ENCODE data around the gene LENG8.

The LENG8 gene

DNA sequence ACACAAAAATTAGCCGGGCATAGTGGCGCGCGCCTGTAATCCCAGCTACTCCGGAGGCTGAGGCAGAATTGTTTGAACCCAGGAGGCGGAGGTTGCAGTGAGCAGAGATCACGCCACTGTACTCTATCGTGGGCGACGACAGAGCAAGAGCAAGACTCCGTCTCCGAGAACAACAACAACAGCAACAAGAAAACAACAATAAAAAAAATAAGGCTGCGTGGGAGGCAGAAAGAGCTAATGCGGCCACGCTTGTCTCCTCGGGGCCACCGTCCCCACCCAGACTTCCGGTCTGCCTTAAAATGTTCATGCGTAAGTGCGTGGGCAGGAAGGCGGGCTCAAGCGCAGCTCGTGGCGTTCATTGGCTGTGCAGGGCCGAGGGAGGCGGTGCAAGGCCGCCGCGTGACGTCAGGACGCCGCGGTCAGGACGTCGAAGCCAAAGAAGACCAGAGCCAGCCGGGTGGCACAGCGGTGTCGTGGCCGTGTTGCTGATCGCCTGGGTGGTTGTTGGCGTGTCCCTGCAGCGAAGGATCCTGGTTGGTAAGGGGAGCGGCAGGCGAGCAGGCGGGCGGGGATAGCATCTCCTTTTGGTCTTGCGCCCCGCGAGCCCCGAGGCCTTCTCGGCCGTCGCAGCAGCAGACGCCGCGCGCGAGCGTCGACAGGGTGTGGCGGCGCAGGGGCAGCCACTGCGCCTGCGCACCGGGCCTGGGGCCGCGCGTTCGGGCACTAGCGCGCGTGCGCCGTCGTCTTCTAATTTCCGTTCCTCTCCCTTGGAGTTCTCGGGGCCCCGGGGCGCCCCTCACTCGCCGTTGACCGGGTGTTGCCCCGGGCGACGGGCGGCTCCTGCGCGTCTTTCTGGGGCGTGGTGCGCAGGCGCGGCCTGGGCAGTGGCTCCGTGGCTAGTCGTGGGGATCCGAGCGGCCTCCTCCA, at the start of gene LENG8:
Gene LENG8 (plus strand): TSS at position 426 of the 927 bp plus-strand sequence. CDS start 2,146 bp downstream, outside the sequence.
- peak; percentile 97 for DNase-seq

- no peak for DNase-seq
Measured at GRCh38 chr19:54400913-54401312, 48.1 kb upstream of the LENG8 start.

GRCh38 chr19:54403054-54403453, 45.9 kb upstream of the LENG8 start:
- DNase-seq = no peak

DNA sequence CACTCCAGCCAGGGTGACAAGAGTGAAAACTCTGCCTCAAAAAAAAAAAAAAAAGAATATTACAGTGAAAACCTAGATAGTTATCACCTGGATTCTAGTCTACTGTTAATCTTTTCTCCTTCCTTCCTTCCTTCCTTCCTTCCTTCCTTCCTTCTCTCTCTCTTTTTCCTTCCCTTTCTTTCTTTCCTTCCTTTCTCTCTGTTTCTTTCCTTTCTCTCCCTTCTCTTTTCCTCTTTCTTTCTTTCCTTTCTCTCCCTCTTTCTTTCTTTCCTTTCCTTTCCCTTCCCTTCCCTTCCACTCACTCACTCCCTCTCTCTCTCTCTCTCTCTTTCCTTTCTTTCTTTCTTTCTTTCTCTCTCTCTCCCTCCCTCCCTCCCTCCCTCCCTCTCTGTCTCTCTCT, 43.4 kb upstream of the LENG8 start:
- no peak for DNase-seq

DNA sequence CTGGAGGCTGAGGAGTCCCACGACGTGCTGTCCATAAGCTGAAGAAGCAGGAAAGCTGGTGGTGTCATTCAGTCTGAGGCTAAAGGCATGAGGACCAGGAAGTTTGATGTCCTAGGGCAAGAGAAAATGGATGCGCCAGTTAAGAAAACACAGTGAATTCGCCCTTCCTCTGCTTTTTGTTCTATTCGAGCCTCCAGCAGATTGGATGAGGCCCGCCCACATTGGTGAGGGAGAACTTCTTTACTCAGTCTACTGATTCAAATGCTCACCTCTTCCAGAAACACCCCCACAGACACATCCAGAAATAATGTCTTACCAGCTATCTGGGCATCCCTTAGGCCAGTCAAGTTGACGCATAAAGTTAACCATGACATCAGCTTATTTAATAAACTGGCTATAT, 41.2 kb upstream of the LENG8 start:
- no peak for DNase-seq

DNA sequence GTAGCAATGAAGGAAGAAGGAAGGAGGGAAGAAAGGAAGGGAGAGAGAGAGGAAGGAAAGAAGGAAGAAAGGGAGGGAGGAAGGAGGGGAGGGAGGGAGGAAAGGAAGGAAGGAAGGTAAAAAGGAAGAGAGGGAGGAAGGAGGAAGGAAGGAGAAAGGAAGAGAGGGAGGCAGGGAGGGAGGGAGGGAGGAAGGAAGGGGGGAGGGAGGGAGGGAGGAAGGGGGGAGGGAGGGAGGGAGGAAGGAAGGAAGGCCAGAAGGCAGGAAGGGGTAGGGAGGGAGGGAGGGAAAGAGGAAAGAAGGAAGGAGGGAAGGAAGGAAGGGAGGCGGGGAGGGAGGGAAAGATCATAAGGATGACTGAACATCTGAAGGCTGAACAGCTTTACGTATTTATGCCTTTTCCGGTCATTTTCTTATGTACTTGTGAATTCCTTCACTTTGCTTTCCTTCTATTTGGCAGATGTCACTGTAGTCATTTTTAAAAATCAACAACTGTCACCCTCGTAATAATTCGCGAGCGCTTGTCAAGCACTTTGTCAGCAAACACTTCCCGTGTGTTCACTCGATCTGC, 40.5 kb upstream of the LENG8 start:
- no peak for DNase-seq

DNA sequence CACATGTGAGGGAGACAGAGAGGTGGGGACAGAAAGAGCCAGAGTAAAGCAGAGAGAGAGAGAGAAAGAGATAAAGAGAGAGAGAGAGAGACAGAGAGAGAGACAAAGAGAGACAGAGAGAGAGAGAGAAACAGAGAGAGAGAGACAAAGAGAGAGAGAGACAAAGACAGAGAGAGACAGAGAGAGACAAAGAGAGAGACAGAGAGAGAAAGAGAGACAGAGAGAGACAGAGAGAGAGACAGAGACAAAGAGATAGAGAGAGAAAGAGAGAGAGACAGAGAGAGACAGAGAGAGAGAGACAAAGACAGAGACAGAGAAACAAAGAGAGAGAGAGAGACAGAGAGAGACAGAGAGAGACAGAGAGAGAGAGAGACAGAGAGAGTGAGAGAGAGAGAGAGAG, 38.0 kb upstream of the LENG8 start:
- DNase-seq = no peak

DNA sequence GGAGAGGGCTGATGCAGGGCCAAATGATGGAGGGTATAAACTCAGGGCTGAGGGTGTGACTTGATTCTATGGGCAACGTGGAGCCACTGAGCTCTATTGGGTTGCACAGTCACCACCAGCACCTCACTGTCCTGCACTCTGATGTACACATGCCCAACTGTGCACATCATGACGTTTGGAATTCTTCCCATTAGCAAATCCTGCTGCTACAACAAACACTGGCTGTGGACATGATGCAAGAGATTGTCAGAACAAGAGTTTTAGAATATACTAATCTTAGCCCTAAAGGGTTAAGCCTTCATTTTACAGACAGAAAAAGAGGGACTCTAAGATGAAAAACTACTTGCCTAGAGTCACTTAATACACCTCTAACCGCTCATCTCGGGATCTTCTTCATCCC, 36.1 kb upstream of the LENG8 start:
- DNase-seq = no peak

DNA sequence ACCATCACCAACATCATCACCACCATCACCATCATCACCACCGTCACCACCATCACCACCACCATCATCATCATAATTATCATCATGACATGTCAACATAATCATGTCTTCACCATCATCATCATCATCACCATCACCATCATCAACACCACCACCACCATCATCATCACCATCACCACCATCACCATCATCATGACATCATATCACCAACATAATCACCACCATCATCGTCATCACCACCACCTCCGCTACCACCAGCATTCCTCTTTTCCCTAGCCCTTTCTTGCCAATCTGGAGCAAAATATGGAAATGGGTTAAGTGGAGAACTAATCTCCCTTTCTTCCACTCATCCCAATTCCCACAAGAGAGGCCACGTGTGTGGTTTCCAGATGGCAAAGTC, 34.8 kb upstream of the LENG8 start:
- no peak for DNase-seq

DNA sequence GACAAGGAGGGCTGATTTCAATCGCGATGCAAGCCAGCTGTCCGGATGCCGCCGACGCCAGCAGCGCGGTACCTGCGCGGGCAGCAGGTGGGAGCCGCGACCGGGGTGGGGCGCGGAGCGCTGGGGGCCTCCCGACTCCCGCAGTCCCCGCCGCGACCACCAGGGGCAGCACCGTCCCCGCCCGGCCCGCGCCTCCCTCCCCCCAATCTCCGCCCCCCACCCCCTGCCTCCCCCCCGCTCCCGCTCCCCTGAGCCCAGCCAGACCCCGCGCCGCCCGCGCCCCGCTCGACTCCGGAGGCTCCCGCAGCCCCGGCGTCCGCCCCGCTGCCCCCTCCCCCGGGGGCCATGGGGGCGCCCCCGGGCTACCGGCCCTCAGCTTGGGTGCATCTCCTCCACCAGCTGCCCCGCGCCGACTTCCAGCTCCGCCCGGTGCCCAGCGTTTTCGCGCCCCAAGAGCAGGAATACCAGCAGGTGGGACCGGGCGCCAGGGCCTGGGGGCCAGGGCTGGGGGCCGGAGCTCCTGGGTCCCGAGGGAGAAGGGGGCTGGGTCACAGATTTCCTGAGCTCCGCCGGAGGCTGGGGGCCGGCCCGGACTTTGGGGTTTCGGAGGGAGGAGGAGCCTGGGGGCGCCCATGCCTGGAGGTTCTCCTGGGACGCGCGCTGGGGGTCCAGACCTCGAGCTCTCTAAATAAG, 33.6 kb upstream of the LENG8 start, which contains the start of gene TTYH1:
Gene TTYH1 (plus strand): TSS at position 257 of the 693 bp plus-strand sequence. CDS start 89 bp downstream, at position 346.
- DNase-seq = peak; percentile 22

GRCh38 chr19:54415901-54416673, 32.9 kb upstream of the LENG8 start:
- DNase-seq = no peak

- DNase-seq = no peak
Measured at GRCh38 chr19:54416695-54417491, 32.1 kb upstream of the LENG8 start.

GRCh38 chr19:54418030-54418929, 30.7 kb upstream of the LENG8 start:
- no peak for DNase-seq

DNA sequence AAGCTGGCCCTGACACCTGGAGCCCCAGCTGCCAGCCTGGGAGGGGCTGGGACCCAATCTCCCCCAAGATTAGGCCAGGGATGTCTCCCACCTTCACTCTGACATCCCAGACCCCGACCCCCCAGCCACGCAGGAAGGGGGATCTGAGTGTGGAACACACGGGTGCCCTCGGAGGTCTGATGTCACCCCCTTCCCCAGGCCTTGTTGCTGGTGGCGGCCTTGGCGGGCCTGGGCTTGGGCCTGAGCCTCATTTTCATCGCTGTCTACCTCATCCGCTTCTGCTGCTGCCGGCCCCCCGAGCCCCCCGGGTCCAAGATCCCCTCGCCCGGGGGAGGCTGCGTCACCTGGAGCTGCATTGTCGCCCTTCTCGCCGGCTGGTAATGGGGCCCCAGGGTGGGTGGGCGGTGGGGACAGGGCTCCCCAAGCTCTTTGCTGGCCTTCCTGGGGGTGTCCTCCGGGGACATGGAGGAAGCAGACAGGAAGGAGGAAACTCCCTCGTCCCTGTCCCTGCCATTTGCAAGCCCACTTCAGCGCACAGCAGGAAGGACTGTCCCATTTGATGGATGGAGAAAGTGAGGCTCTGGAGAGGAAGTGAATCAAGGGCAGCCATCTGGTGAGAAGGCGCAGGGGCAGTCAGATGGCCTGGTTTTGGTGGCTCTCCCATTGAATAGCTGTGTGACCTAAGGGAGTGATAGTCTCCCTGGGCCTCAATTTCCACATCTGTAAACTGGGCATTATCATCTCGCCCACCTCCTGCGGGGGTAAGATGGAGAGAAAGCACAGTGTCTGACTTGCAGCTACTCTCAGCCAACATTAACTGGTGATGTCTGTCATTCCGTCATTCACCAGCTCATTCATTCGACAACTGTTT, 29.8 kb upstream of the LENG8 start:
- no peak for DNase-seq

GRCh38 chr19:54420068-54420382, 29.0 kb upstream of the LENG8 start:
- DNase-seq = no peak

DNA sequence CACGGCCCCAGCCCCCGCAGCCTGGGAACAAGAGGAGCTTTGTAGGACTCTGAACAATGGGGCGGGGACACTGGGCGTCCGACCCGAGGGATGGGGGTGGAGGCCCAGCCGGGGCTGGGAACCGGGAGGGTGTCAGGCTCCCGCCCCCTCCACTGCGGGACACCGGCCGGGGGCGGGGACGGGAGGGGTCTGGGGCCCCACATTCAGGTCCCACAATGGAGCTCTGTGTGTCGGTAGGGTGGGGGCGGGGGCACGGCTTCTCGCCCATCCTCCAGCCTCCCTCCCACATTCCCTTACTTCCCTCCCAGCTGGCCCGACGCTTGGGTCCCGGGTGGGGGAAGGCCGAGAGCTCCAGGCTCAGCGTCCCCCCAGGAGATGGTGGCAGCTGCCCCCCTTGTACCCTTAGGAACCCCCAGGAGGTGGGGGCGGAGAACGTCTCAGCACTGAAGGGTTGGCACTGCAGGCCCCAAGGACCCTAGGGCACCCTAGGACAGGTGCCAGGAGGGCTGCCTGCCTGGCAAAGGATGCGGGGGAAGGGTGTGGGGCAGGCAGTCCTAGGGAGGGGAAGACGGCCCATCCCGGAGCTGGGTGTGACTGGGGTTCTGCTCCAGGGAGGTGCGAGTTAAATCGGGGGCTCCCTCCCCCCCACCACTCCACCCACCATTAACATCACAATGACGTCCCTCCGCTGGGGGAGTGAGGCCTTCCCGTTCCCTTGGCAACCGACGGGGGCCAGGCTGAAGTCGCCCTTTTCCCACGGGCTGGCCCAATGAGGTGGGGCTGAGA, 28.4 kb upstream of the LENG8 start:
- DNase-seq = no peak

- DNase-seq = no peak
Measured at GRCh38 chr19:54421169-54421516, 27.9 kb upstream of the LENG8 start.

- no peak for DNase-seq
Measured at GRCh38 chr19:54421521-54421920, 27.5 kb upstream of the LENG8 start.

DNA sequence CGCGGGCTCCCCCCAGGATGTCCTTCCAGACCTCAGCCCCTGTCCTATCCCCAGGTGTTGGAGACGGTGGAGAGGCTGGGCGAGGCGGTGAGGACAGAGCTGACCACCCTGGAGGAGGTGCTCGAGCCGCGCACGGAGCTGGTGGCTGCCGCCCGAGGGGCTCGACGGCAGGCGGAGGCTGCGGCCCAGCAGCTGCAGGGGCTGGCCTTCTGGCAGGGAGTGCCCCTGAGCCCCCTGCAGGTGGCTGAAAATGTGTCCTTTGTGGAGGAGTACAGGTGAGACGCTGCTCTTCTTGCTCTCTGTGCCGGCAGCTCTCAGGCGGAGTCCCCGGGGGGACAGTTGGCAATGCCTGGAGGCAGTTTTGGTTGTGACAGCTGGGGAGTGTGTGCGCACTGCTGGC, 26.9 kb upstream of the LENG8 start:
- DNase-seq = no peak

All from stimulated activated CD4-positive, alpha-beta T cell treated with anti-CD3 and anti-CD28 coated beads, Interleukin-4, amount 100 ng/mL, for 24 hours (primary cell).